DND-41 (cell line): Measurements from ENCODE around the gene NTF4.
A peak's percentile ranks its signal among the peaks of the same experiment; 100 is the strongest.

Experiments
- CTCF ChIP-seq: IDR thresholded peaks from 2 replicates; pipeline ENCODE4 v1.5.1; 2012; ENCODE audit warnings: borderline replicate concordance, low read length, moderate library complexity, mild to moderate bottlenecking; ENCODE audit not compliant: poor library complexity, severe bottlenecking; ENCODE audit errors: extremely low read depth
- EZH2 ChIP-seq: IDR thresholded peaks from 3 replicates; pipeline ENCODE4 v1.6.1; 2012; ENCODE audit warnings: borderline replicate concordance, low read depth, mild to moderate bottlenecking, moderate library complexity, low read length, inconsistent platforms; ENCODE audit not compliant: severe bottlenecking

GRCh38 chr19:49019242-49019932, 45.2 kb downstream of the NTF4 start:
- no peak for TF ChIP-seq EZH2
- TF ChIP-seq CTCF, result peak; percentile 21
